ENCODE measurements around the gene CDK2. TPM values are rescaled to one million over a fixed set of nuclear protein-coding genes. Genes with fewer than 3 reads are reported as not detected.

Gene CDK2
- polyA plus RNA-seq, 1 donor (not counting 4 experiments of a cell fraction or from before 2014, with no cell fraction given) = 49.3 TPM

- Histone ChIP-seq H4K20me1 (ENCODE audit: control insufficient read depth, extremely low read depth, insufficient read depth, low read length) (no peaks in the 10 kb centered on the region), H2AFZ (ENCODE audit: control insufficient read depth, low read length) (peak overlapping the region; percentile 89), H3K9me3 (ENCODE audit: control insufficient read depth, low read depth, low read length) (no peaks in the 10 kb centered on the region), H3K27ac (ENCODE audit: control insufficient read depth, insufficient read depth, low read length) (peak overlapping the region; percentile 45), H3K27me3 (ENCODE audit: control insufficient read depth, extremely low read depth, insufficient read depth, low read length) (no peaks in the 10 kb centered on the region), H3K4me1 (ENCODE audit: control insufficient read depth, extremely low read depth, insufficient read depth, low read length) (peaks cover 5% of the 10 kb centered on the region), H3K9me1 (ENCODE audit: control insufficient read depth, extremely low read depth, insufficient read depth, low read length) (no peaks in the 10 kb centered on the region), H3K36me3 (ENCODE audit: control insufficient read depth in 2 of 2, extremely low read depth in 1 of 2, insufficient read depth in 2 of 2, low read length in 2 of 2) (peaks cover 4 to 7% of the 10 kb centered on the region in 2 experiments), H3K9ac (ENCODE audit: control insufficient read depth, extremely low read depth, insufficient read depth, low read length) (peak overlapping the region; percentile 63), H3K4me3 (ENCODE audit: control insufficient read depth in 2 of 3, extremely low read depth in 1 of 3, insufficient read depth in 2 of 3, low read depth in 1 of 3, low read length in 3 of 3) (peak overlapping the region; percentile 58 to 76 (median 71)), H3K79me2 (ENCODE audit: control insufficient read depth, insufficient read depth, low read length) (no peaks in the 10 kb centered on the region), H3K4me2 (ENCODE audit: control insufficient read depth, extremely low read depth, insufficient read depth, low read depth, low read length) (peak overlapping the region; percentile 94)
- dilution Hi-C loops (cut with MboI; ENCODE audit: extremely low pct_ligation_motif_present, low sequenced_read_pairs) = no loop called here
- FAIRE-seq (peak; percentile 52), DNase-seq (ENCODE audit: low read depth, low spot score) (no peak)
- TF ChIP-seq EZH2 (IDR thresholded peaks at IDR 0.05; ENCODE audit: low read length) = no peak
- TF ChIP-seq, protein P1, sequence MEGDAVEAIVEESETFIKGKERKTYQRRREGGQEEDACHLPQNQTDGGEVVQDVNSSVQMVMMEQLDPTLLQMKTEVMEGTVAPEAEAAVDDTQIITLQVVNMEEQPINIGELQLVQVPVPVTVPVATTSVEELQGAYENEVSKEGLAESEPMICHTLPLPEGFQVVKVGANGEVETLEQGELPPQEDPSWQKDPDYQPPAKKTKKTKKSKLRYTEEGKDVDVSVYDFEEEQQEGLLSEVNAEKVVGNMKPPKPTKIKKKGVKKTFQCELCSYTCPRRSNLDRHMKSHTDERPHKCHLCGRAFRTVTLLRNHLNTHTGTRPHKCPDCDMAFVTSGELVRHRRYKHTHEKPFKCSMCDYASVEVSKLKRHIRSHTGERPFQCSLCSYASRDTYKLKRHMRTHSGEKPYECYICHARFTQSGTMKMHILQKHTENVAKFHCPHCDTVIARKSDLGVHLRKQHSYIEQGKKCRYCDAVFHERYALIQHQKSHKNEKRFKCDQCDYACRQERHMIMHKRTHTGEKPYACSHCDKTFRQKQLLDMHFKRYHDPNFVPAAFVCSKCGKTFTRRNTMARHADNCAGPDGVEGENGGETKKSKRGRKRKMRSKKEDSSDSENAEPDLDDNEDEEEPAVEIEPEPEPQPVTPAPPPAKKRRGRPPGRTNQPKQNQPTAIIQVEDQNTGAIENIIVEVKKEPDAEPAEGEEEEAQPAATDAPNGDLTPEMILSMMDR (optimal IDR thresholded peaks at IDR 0.05 in 1 of 3, IDR thresholded peaks at IDR 0.05 in 1 of 3, conservative IDR thresholded peaks at IDR 0.05 in 1 of 3; ENCODE audit: extremely low read depth in 1 of 3, insufficient read depth in 2 of 3, low read length in 3 of 3) = no peak
These were observed 41.2 kb downstream of the CDK2 start for GRCh38 chr12:56007564-56008559.

- FAIRE-seq (no peak), DNase-seq (ENCODE audit: low read depth, low spot score) (no peak)
- Histone ChIP-seq H4K20me1 (ENCODE audit: control insufficient read depth, extremely low read depth, insufficient read depth, low read length) (no peaks in the 10 kb centered on the region), H3K79me2 (ENCODE audit: control insufficient read depth, insufficient read depth, low read length) (no peaks in the 10 kb centered on the region), H3K27me3 (ENCODE audit: control insufficient read depth, extremely low read depth, insufficient read depth, low read length) (no peaks in the 10 kb centered on the region), H3K4me1 (ENCODE audit: control insufficient read depth, extremely low read depth, insufficient read depth, low read length) (peaks cover 5% of the 10 kb centered on the region), H3K36me3 (ENCODE audit: control insufficient read depth in 2 of 2, extremely low read depth in 1 of 2, insufficient read depth in 2 of 2, low read length in 2 of 2) (no peaks in the 10 kb centered on the region), H3K4me3 (ENCODE audit: control insufficient read depth in 2 of 3, extremely low read depth in 1 of 3, insufficient read depth in 2 of 3, low read depth in 1 of 3, low read length in 3 of 3) (no peak overlapping the region), H2AFZ (ENCODE audit: control insufficient read depth, low read length) (no peak overlapping the region), H3K9me3 (ENCODE audit: control insufficient read depth, low read depth, low read length) (no peaks in the 10 kb centered on the region), H3K4me2 (ENCODE audit: control insufficient read depth, extremely low read depth, insufficient read depth, low read depth, low read length) (no peak overlapping the region), H3K9ac (ENCODE audit: control insufficient read depth, extremely low read depth, insufficient read depth, low read length) (no peak overlapping the region), H3K27ac (ENCODE audit: control insufficient read depth, insufficient read depth, low read length) (no peak overlapping the region), H3K9me1 (ENCODE audit: control insufficient read depth, extremely low read depth, insufficient read depth, low read length) (no peaks in the 10 kb centered on the region)
- TF ChIP-seq, protein P1 (optimal IDR thresholded peaks at IDR 0.05 in 1 of 3, IDR thresholded peaks at IDR 0.05 in 1 of 3, conservative IDR thresholded peaks at IDR 0.05 in 1 of 3; ENCODE audit: extremely low read depth in 1 of 3, insufficient read depth in 2 of 3, low read length in 3 of 3) = no peak
- TF ChIP-seq EZH2 (IDR thresholded peaks at IDR 0.05; ENCODE audit: low read length) = no peak
- dilution Hi-C loops (cut with MboI; ENCODE audit: extremely low pct_ligation_motif_present, low sequenced_read_pairs) = no loop called here
These were observed 43.5 kb downstream of the CDK2 start for GRCh38 chr12:56010111-56010570.

Data from keratinocyte (primary cell).